KG1 (cell line): ENCODE measurements around the gene RGL1.

Experiments used
- DNase-seq: peaks from one replicate; lab custom pipeline; 2025; lab: John Stamatoyannopoulos, UW

RGL1 gene

GRCh38 chr1:183869664-183870063 lies 64.7 kb downstream of the RGL1 start:
- no peak for DNase-seq

- DNase-seq = no peak
Measured at GRCh38 chr1:183870351-183871077, 65.6 kb downstream of the RGL1 start.

- no peak for DNase-seq
Measured at GRCh38 chr1:183871142-183871541, 66.2 kb downstream of the RGL1 start.

GRCh38 chr1:183871601-183872000 lies 66.7 kb downstream of the RGL1 start:
- no peak for DNase-seq

GRCh38 chr1:183872403-183872802 lies 67.5 kb downstream of the RGL1 start:
- DNase-seq = no peak

- DNase-seq = peak; percentile 39
Measured at GRCh38 chr1:183873642-183874041, 68.7 kb downstream of the RGL1 start.

GRCh38 chr1:183876309-183876708 lies 71.4 kb downstream of the RGL1 start:
- no peak for DNase-seq

GRCh38 chr1:183877053-183877720 lies 72.3 kb downstream of the RGL1 start:
- DNase-seq = no peak

- DNase-seq = no peak
Measured at GRCh38 chr1:183879494-183879893, 74.6 kb downstream of the RGL1 start.

- no peak for DNase-seq
Measured at GRCh38 chr1:183879966-183880365, 75.0 kb downstream of the RGL1 start.

- no peak for DNase-seq
Measured at GRCh38 chr1:183880531-183881243, 75.8 kb downstream of the RGL1 start.

GRCh38 chr1:183881387-183882131 lies 76.6 kb downstream of the RGL1 start:
- DNase-seq = no peak

GRCh38 chr1:183882335-183883167 lies 77.6 kb downstream of the RGL1 start:
- no peak for DNase-seq

GRCh38 chr1:183883623-183884022 lies 78.7 kb downstream of the RGL1 start:
- no peak for DNase-seq

GRCh38 chr1:183884526-183884925 lies 79.6 kb downstream of the RGL1 start:
- peak; percentile 11 for DNase-seq

GRCh38 chr1:183885142-183885735 lies 80.3 kb downstream of the RGL1 start:
- no peak for DNase-seq

GRCh38 chr1:183886083-183886828 lies 81.3 kb downstream of the RGL1 start:
- no peak for DNase-seq

GRCh38 chr1:183886853-183887252 lies 81.9 kb downstream of the RGL1 start:
- no peak for DNase-seq

GRCh38 chr1:183887826-183888819 lies 83.2 kb downstream of the RGL1 start:
- no peak for DNase-seq
